Hepatocyte (in vitro differentiated cells): Measurements from ENCODE around the gene PLIN4.

Experiments
- EZH2 ChIP-seq: fragments of 200-600 bp; sonication (generic); IDR thresholded peaks from 2 replicates; pipeline ENCODE4 v1.6.1; 2016; ENCODE audit warnings: antibody characterized with exemption, mild to moderate bottlenecking, borderline replicate concordance
- EZH2phosphoT487 ChIP-seq: fragments of 200-600 bp; sonication (generic); IDR thresholded peaks from one replicate; pipeline ENCODE4 v1.6.1; 2018; ENCODE audit warnings: antibody characterized with exemption, mild to moderate bottlenecking, low read depth, moderate library complexity; ENCODE audit not compliant: unreplicated experiment, severe bottlenecking
- TF ChIP-seq, protein P1 (sequence below): fragments of 200-600 bp; sonication (generic); IDR thresholded peaks from 2 replicates; pipeline ENCODE4 v1.5.1; 2016; ENCODE audit warnings: antibody characterized with exemption, mild to moderate bottlenecking; ENCODE audit not compliant: poor library complexity

DNA sequence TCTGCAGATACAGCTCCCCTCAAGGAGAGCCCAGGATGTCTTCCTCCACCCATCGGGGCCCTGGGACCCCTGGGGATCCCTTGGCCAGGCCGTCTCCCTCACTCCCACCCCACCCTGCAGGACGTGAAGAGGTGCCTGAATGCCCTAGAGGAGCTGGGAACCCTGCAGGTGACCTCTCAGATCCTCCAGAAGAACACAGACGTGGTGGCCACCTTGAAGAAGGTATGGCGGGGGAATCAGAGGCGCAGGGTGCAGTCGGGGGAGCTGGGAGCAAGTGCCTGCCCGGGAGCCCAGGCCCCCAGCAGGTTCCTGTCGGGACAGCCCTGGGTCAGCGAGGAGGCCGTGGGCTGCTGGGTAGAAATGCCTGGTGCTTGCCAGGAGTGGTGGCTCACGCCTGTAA is 19.6 kb downstream of the PLIN4 start:
- TF ChIP-seq, protein P1, sequence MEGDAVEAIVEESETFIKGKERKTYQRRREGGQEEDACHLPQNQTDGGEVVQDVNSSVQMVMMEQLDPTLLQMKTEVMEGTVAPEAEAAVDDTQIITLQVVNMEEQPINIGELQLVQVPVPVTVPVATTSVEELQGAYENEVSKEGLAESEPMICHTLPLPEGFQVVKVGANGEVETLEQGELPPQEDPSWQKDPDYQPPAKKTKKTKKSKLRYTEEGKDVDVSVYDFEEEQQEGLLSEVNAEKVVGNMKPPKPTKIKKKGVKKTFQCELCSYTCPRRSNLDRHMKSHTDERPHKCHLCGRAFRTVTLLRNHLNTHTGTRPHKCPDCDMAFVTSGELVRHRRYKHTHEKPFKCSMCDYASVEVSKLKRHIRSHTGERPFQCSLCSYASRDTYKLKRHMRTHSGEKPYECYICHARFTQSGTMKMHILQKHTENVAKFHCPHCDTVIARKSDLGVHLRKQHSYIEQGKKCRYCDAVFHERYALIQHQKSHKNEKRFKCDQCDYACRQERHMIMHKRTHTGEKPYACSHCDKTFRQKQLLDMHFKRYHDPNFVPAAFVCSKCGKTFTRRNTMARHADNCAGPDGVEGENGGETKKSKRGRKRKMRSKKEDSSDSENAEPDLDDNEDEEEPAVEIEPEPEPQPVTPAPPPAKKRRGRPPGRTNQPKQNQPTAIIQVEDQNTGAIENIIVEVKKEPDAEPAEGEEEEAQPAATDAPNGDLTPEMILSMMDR = no peak
- TF ChIP-seq EZH2 (no peak), EZH2phosphoT487 (no peak)
